ENCODE results near the gene SBF2. TPM values are rescaled to one million over a fixed set of nuclear protein-coding genes. Genes with fewer than 3 reads are reported as not detected.

Gene SBF2
- total RNA-seq, 3 donors from 2014 or later (not counting 1 experiment from before 2014, with no cell fraction given): 25.2 to 26.9 (median 26.3) TPM

GRCh38 chr11:9731256-9731655 is 562.8 kb downstream of the SBF2 start:
- Histone ChIP-seq H3K4me1 (ENCODE audit: control insufficient read depth, insufficient read depth, low read length) (peaks cover 3% of the 10 kb centered on the region), H3K36me3 (ENCODE audit: control insufficient read depth, insufficient read depth, low read length) (peaks cover 16% of the 10 kb centered on the region), H3K4me3 (ENCODE audit: low read length) (no peak overlapping the region), H3K27me3 (ENCODE audit: control insufficient read depth, insufficient read depth, low read length) (no peaks in the 10 kb centered on the region), H3K9me3 (ENCODE audit: control insufficient read depth, insufficient read depth, low read length) (peaks cover 4% of the 10 kb centered on the region), H3K27ac (ENCODE audit: low read length) (no peak overlapping the region)
- intact Hi-C loops (cut with micrococcal nuclease): no loop called here
- no peak overlapping the region for H3K27ac Mint-ChIP-seq
- ATAC-seq (no peak), DNase-seq (no peak)
- no peak for TF ChIP-seq CTCF (IDR thresholded peaks at IDR 0.05)
- peaks cover 13% of the 10 kb centered on the region for H3K36me3 Mint-ChIP-seq
- WGBS (ENCODE audit: insufficient coverage): 41% methylated on average over 1 of the region's 1 CpG
- H3K27me3 Mint-ChIP-seq (ENCODE audit: low read depth in 2 of 2): no peaks in the 10 kb centered on the region
- no peak overlapping the region for H3K4me3 Mint-ChIP-seq
- H3K4me1 Mint-ChIP-seq: no peaks in the 10 kb centered on the region
- H3K9me3 Mint-ChIP-seq: peaks cover 2 to 11% of the 10 kb centered on the region in 2 donors

Other genes with a start within 250 kb of the SBF2 start
- gene ADM, start 10.9 kb upstream of the SBF2 start, total RNA-seq: 1 to 10 TPM in 2 of 3 donors, under 1 TPM in 1; 0.82 to 7.0 (median 5.8) TPM
- gene AMPD3, start 161.0 kb upstream of the SBF2 start, total RNA-seq: 1 to 10 TPM; 5.5 to 9.2 (median 6.8) TPM
- 10 to 100 TPM; 10.3 to 13.9 (median 11.7) TPM for gene RNF141, start 247.0 kb upstream of the SBF2 start, total RNA-seq

All from natural killer cell (primary cell).